NCI-H128 (cell line): ENCODE results near the gene NECTIN4.

Source experiments
- DNase-seq: peaks from one replicate; lab custom pipeline; 2025; ENCODE audit not compliant: unreplicated experiment; lab: John Stamatoyannopoulos, UW

NECTIN4 gene

DNA sequence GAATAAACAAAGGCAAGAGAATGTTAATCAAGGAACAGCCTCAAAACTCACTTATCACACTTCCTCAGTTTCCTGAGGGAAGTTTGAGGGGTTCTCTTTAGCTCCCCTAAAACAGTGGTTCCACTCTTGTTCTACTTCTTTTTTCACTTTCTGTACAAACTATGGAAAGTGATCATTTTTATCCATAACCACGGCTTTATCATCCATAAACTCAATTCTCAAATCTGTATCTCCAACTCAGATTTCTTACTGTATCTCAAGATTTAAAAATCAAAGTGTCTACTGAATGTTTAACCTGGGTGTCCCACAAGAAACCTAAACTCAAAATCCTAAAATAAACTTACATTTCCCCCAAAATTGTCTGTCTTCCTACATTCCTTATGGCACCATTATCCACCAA, 24.6 kb upstream of the NECTIN4 start:
- DNase-seq = no peak

DNA sequence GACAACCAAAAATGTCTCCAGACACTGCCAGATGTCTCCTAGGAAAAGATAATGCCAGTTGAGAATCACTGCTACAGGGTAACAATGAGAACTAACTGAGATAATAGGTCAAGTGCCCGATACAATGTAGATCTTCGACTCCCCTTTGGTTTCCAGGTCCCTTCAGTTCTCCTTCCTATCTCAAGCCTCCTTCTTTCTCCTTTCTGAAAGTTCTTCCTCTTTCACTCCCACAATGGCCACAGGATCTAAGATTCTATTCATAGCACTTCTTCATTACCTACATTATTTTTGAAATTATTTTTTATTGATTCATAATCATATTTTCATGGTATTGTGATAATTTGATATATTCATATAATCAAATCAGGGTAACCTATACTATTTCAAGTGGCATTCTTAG, 22.2 kb upstream of the NECTIN4 start:
- DNase-seq = no peak

DNA sequence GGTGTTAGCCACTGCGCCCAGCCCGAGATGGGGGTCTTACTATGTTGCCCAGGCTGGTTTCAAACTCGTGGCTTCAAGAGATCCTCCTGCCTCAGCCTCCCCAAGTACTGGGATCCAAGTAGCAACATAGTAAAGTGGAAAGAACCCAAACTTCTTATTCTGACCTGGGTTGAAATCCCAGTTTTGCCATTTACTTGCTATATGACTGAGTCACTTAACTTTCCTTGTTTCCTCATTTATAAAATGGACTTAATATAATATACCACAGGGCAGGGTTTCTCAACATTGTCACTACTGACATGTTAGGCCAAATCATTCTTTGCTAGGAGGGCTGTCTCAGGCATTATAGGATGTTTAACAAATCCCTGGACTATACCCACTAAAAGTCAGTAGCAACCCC, 21.8 kb upstream of the NECTIN4 start:
- no peak for DNase-seq

DNA sequence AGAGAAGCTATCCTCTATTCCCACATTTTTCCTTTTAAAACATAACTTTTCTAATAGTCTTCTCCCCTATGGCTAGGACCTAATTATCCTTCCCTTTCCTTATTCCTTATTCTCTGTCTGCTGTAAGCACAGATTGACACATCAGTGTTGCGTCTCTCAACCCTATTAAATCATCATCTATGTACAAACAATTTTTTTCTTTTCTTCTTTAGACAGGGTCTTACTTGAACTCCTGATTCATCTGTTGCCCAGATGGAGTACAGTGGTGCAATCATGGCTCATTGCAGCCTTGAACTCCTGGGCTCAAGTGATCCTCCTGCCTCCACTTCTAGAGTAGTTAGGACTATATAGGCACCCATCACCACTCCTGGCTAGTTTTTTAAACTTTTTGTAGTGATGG, 17.1 kb upstream of the NECTIN4 start:
- no peak for DNase-seq

DNA sequence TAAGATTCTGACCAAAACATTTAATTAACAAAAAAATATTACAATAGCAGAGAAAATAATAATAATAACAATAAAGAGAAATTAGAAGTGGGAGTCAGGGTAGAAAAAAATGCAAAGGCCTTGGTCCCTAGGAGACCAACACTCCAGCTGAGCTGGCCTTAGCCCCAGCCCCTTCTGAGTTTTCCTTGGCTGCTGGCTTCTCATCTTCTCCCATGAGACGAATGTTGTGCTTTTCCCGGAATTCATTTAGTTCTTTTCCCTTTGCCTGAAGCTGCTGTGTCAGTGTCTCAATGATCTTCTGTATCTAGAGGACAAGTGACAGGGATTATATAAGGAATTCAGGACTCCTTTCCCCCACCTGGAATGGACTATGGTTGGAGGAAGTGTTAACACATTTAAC, 11.2 kb upstream of the NECTIN4 start:
- DNase-seq = no peak

DNA sequence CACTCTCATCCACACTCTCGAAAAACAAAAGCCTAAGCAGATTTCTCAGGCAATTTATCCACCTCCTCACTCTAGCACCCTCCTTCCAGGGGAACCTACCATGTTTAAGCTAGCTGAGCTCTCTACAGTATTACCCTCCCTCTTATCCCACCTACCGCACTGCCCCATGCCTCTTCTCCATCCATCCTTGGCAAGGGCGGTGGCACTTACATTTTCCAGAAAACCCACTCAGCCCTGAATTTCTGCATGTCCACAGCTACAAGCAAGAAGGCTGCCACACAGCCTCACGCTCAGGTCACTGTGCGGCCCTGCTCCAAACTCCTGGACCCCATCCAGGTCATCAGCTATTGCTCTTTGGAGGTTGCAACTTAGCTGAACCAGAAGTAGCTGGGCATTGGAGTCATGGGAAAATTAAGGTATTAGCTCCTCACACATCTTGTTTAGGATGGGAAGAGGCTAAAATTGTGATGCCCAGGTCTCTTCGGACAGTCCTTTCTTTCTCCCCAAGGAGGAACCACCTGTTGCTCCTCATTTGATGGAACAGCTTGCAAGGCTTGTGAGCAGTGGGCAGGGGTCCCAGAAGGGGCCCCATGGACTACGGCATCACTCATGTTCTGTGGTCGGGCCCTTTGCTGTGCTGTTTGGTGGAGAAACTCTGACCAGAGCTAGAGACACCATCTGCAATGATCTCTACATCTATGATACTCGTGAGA, 9.9 kb upstream of the NECTIN4 start:
- DNase-seq = no peak

DNA sequence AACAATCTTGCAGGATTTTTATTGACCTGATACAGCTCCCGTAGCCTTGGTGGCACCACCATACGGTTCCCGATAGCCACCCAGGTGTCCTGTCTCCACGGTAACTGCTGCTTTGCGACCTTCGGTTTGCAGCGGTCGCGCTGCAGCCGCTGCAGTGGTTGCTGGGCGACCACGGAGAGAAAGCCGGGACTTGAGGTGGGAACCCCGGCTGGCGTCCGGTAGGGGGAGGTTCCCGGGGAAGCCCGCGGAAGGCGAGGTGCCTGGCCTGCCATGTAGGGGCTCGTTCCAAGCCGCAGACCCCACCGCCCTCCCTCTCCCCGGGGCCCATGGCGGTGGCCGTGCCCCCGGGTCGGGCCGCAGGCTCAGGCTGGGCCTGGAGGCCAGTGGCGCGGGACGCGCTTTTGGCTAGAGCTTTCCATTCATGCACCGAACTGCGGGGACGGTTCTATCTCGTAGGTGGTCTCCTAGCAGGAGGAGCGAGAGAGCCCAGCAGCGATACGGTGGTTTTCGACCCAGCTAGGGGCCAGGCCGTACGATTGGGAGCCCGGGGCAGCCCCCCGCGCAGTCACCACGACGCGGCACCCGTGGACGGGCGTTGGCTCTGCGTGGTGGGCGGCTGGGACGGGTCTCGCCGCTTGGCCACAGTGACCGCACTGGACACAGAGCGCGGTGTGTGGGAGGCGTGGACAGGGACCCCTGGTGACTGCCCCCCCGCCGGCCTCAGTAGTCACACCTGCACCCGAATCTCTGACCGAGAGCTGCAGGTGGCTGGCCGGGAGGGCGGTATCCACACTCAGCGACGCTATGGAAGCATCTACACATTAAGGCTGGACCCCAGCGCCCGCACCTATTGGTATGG, 9.1 kb upstream of the NECTIN4 start, which contains the start of gene KLHDC9:
TSS of gene KLHDC9 (plus strand) at position 152 of the 859 bp plus-strand sequence. CDS start at position 327, 175 bp downstream.
- DNase-seq = peak; percentile 80

DNA sequence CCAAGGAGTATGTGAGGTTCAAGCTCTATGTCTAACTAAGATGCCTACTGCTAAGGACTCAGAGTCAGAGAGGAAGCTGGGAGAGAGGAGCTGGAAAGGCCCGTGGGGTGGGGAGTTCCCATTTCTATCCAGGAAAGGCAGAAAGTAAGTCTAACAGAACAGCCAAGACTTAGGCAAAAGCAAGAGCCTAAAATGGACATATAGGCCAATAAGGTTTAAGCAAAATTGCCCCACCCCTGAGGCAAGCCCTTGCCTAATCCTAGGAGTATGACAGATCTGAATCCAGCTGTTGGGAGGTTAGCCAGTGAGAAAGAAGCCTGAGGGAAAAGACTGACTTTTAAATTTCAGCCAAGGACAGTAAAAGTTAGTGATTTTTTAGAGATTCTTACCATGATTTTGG, 7.2 kb upstream of the NECTIN4 start:
- no peak for DNase-seq

DNA sequence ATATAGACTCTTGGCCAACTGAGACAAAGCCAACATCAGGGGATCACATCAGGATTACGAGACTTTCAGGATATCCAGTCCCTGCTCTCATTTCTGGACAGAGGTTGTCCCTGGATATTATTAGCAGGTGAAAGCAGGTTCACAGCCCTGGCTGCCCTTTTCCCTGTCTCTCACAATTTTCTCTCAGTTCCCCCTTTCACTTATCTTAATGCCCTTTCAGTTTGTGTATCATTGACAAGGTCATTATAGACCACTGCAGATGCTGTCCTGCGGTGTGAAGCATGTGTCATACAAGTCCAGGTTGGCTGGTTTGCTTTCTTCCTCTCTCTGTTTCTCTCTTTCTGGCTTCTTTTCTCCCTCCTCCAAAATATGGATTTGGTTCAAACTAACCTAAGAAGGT, 6.7 kb upstream of the NECTIN4 start:
- DNase-seq = no peak

DNA sequence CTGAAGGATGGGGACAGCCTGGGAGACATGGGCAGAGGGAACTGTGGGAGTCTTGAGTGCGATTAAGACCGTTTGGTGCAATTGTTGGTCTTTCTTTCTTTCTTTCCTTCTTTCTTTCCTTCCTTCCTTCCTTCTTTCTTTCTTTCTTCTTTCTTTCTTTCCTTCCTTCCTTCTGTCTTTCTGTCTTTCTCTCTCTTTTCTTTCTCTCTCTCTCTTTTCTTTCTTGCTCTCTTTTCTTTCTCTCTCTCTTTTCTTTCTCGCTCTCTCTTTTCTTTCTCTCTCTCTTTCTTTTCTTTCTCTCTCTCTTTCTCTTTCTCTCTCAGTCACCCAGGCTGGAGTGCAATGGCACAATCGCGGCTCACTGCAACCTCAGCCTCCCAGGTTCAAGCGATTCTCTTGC, 5.9 kb upstream of the NECTIN4 start:
- DNase-seq = no peak

DNA sequence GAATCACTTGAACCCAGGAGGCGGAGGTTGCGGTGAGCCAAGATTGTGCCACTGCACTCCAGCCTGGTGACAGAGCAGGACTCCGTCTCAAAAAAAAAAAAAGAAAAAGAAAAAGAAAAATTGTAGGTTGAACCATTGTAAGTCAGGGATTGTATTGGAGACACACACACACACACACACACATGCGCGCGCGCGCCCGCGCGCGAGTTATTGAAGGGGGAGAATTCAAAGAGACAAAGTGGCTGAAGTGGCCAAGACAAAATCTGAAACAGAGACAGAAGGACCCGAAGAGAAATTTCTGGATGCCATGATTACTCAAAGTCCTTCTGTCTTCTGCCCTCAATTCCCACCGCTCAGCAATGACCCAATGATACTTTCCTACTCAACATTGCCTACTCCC, 5.1 kb upstream of the NECTIN4 start:
- no peak for DNase-seq

DNA sequence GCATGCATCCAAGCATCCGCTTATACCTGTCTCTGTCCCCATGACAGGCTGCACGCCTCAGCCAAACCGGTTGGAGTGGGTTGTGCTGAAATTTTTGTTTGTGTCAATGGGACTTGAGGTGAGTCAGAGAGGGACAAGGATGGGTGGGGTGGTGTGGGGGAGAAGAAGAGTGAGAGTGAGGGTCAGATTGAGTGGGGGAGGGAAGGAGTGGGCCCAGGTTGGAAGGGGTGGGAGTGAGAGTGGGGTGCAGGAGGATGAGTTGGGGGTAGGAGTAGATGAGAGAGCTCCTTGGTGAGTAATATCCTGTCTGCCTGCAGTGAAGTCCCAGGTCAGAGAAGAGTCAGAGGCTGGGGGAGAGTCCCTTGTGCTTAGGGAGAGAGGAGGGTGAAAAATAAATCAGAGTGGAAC, 3.3 kb upstream of the NECTIN4 start:
- no peak for DNase-seq

DNA sequence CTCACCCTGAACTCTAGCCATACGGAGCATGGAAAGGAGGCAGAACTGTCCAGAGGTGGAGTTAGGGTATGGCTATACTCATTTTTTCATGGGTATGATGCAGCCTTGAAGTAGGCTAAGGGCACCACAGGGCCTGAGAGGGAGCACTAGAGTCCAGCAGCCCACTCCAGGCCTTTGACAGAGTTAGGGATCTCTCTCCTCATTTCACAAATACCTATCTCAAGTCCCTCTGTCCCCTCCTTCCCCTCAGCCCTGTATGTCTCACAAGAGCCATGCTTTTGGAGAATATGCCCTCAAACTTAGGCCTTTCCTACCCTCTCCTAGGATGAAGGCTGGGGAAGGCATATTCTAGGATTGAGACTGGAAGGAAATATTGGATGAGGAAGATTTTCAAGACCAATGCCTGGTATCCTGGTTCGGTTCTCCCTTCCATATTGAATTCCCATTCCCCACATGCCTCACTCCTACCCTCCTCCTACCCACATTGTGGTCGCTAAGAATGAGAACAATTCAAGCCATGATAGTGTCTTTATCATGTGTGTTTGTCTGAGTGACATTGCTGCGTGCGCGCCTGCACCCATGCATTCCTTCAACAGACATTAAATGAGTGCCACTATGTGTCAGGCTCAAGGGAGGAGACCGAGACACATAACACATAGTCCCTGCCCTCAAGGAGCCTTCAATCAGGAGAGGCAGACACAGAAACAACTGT, 2.6 kb upstream of the NECTIN4 start:
- no peak for DNase-seq

DNA sequence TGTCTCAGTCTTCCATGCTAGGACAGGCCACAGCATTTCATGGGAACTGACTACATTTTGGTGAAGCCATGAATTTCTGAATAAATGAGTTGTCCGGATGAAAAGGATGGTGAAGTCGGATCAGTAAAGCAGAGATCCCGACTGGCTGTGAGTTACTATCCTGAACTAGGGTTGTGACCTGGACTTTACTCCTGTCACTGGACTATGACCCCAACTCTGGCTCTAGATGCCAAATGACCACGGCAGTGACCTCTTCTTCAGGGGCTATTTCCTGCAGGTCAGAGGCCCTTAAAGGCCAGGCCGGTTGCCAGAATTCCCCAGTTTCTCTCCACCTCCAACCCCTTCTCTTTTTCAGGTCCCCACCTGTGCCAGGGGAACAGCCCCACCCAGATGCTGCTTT, 1.7 kb upstream of the NECTIN4 start:
- no peak for DNase-seq

DNA sequence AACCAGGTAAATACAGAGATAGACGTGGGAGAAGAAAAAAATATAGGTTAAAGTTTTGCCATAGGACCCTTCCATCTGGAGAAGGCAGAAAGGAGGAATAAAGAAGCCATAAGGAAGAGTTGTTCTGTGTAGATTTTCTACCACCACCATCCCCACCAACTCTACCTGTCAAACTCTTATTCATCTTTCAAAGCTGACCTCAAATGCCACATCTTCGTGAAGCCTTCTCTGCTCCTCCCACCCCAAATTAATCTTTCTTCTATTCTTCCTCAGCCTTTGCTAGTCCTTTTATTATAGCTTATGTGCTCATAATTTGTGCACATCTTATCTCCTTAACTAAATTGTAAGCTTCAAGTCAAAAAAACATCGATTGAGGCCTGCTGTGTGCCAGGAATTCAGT, 1.3 kb upstream of the NECTIN4 start:
- DNase-seq = no peak

DNA sequence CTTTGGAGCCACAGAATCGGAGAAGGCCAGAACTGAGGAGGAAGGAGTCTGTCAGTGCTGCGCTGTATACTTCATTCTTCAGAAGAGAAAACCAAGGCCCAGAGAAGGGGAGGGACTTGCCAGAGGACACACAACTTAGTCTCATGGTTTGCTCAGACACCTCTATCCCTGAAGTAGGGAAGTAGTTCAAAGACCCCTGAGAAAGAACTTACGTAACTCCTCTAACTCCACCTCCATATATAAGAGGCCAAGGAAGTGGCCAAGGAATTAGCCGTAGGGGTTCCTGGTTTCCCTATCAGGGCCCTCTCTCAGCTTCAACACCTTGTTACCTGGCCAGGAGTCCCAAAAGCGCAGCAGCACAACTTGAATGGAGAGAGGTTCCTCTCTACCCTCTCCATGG, 580 bp upstream of the NECTIN4 start:
- DNase-seq = no peak

DNA sequence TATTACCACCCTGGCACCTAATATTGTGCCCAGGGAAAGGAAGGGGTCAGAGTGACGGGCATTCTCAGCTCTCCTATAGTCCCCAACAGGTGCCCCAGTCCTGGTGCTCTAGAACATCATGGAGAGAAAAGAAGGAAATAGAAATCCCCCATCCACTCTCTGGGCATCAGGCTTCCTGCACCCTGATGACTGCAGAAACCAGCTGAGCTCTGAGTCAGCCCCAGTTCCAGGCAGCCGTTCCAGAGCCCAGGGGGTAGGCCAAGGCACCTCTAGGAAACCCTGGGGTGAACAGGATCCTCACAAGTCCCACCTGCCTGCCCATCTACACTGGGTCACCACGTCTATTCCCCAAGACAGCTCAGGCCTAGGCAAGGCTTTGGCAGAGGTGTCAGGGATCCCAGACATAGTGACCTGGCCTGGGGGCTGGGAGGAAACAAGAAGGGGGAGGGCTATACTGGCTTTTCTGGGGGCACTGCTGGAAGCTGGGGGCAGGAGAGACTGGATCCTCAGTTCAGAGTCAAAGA, 709 bp downstream of the NECTIN4 start:
- DNase-seq = no peak

DNA sequence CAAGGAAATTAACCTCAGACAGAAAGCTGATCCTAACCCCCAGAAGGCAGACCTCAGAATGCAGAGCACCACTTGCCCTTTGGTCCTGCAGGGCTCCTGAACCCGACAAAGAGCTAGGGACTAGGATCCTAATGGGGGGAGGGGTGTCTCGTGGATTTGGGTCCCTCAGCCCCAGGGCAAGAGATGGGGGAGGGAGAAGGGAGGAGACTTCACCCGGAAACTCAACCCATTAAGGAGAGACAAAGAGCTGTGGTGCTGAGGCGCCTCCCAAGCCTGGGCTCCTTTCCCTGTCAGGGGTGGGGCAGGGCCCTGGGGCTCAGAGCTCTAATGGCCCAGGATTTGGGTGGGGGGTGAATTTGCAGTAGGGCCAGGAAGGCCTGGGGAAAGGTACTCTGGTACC, 2.9 kb downstream of the NECTIN4 start:
- no peak for DNase-seq

DNA sequence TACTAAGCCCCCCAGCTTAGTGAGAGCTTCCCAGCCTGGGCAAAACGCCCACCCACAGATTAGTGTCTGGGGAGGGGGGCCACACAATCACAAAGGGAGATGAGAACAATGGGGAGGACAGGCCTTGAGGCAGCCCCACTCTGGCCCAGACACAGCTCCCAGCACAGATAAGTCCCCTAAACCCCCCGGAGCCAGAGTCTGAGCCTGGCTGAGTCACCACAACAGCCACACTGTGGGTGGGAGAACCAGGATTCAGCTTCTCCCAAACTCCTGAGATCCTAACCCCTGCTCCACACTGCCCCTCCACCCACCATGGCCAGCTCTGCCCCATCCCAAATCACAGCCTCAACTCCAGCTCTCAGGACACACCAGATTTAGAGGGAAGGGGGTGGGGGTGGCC, 4.2 kb downstream of the NECTIN4 start:
- no peak for DNase-seq

DNA sequence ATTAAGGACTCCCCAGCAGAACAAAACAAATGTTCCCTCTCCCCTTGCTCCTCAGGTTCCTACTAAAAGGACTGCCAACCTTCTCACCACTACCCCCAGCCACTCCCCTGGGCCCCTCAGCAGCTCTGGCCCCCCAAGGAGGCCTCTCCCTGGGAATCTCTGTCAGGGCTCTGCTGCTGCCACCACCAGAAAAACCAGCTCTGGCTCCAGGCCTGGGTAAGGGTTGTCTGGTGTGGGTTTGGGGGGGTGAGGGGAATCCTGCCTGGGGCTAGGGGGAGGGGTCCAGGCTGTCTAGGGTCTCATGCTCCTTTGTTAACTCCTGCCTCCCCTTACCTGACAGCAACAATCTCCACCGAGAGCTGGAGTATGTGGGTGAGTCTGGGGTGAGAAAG, 4.8 kb downstream of the NECTIN4 start:
- no peak for DNase-seq

DNA sequence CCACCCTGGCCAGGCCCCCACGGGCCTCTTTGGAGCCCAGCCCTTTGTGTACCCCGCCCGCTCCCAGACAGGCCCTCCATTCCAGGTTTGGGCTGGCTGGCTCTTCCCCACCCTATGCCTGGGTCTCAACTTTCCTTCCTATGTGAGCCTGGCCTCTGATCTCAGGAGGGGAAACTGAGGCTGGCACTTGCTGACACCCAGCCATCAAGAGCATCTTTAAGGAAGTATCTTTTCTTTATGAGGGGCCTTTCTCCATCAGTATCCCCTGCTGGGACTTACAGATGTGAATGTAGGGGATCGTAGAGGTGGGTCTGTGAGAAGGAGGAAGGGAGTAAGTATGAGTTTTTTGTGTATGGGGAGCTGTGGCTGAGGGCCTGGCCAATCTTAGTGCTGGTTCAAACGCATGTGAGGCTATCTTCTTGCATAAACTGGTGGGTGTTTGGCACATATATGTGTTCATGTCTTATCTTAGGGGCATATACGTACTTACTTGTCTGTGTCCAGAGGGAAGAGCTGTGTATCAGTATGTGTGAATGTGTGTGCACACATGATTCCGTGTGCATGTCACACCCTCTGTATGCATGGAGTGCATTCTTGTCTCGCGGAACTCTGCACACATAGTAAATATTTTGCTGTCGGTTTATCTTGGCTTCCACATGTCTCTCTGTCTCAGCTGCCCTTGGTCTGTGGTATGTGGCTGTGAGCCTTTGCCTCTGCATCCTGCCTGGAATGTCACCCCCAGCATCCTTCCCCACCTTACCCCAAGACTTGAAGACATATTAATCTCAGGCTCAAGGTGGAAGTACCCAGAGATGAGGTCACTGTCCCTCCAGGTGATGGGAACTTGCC, 5.4 kb downstream of the NECTIN4 start:
- no peak for DNase-seq
